Epithelial cell of proximal tubule (primary cell): ENCODE measurements around the gene RIPK3. TPM values are rescaled to one million over a fixed set of nuclear protein-coding genes. Genes with fewer than 3 reads are reported as not detected.

Experiments used
- DNase-seq: peaks from one replicate; pipeline ENCODE4 v3.0.0-alpha.2; 2011; ENCODE audit warnings: low read depth
- H3K4me3 ChIP-seq: 2 replicates; pipeline ENCODE4 v1.5.1; 2011; ENCODE audit warnings: low read depth, mild to moderate bottlenecking, low read length
- CTCF ChIP-seq: conservative IDR thresholded peaks from 2 replicates; pipeline ENCODE4 v1.5.1; 2012; ENCODE audit warnings: low read depth, mild to moderate bottlenecking, low read length
- total RNA-seq: library from RNA; depleted of rRNA; stranded (reverse); fragments of >200 nt; gene quantifications from 2 replicates; pipeline ENCODE4 v1.2.3, GENCODE V29; 2015

Gene RIPK3
- total RNA-seq, 1 donor from 2014 or later, result 7.6 TPM

DNA sequence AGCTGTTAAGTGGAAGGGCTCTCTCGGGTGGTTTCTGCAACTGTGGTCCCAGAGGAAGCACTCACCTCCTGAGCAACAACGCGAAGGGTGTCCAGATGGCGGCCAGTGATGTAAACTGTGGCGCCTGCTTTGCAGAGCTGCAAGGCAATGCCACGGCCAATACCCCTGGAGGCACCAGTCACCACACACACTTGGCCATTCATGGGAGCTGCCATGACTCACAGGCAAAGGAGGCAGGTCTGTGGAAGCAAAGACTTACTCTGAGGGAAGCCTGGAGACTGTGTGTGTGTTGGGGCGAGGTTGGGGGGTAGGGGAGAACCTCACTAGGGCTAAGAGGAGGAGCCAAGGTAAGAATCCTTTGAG, 40.9 kb downstream of the RIPK3 start:
- no peak for TF ChIP-seq CTCF
- DNase-seq, result no peak
- peak overlapping the region; percentile 91 for H3K4me3 ChIP-seq

GRCh38 chr14:24297190-24297964, 42.4 kb downstream of the RIPK3 start:
- H3K4me3 ChIP-seq, result no peak overlapping the region
- peak; percentile 73 for TF ChIP-seq CTCF
- DNase-seq, result no peak

- peak; percentile 86 for TF ChIP-seq CTCF
- no peak overlapping the region for H3K4me3 ChIP-seq
- DNase-seq, result peak; percentile 64
Observed at GRCh38 chr14:24296341-24297157, 43.2 kb downstream of the RIPK3 start.

DNA sequence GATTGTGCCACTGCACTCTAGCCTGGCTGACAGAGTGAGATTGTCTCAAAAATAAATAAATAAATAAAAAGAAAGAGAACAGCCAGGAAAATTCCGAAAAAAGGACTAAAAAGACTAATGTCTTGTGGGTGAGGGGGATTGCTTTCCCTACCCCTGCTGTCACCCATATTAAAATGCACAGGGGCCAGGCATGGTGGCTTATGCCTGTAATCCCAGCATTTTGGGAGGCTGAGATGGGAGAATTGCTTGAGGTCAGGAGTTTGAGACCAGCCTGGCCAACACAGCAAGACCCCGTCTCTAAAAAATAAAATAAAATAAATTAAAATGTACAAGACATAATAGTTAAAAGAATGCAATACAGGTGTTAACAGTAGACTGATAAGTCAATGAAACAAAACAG, 46.3 kb downstream of the RIPK3 start:
- no peak overlapping the region for H3K4me3 ChIP-seq
- DNase-seq, result no peak
- TF ChIP-seq CTCF, result no peak

- DNase-seq, result no peak
- TF ChIP-seq CTCF, result no peak
- H3K4me3 ChIP-seq, result no peak overlapping the region
Observed at GRCh38 chr14:24292118-24292807, 47.5 kb downstream of the RIPK3 start.

GRCh38 chr14:24291446-24292117, 48.2 kb downstream of the RIPK3 start:
- no peak overlapping the region for H3K4me3 ChIP-seq
- DNase-seq, result no peak
- no peak for TF ChIP-seq CTCF
